GM19328 (cell line): Measurements from ENCODE around the gene RAD9A.
A peak's percentile ranks its signal among the peaks of the same experiment; 100 is the strongest.

ENCODE experiments used
- ATAC-seq: cut with Tn5 transposase; IDR thresholded peaks from one replicate; pipeline ENCODE4 v1.9.1; 2021; ENCODE audit warnings: mild to moderate bottlenecking, moderate library complexity; ENCODE audit not compliant: unreplicated experiment

Gene RAD9A

DNA sequence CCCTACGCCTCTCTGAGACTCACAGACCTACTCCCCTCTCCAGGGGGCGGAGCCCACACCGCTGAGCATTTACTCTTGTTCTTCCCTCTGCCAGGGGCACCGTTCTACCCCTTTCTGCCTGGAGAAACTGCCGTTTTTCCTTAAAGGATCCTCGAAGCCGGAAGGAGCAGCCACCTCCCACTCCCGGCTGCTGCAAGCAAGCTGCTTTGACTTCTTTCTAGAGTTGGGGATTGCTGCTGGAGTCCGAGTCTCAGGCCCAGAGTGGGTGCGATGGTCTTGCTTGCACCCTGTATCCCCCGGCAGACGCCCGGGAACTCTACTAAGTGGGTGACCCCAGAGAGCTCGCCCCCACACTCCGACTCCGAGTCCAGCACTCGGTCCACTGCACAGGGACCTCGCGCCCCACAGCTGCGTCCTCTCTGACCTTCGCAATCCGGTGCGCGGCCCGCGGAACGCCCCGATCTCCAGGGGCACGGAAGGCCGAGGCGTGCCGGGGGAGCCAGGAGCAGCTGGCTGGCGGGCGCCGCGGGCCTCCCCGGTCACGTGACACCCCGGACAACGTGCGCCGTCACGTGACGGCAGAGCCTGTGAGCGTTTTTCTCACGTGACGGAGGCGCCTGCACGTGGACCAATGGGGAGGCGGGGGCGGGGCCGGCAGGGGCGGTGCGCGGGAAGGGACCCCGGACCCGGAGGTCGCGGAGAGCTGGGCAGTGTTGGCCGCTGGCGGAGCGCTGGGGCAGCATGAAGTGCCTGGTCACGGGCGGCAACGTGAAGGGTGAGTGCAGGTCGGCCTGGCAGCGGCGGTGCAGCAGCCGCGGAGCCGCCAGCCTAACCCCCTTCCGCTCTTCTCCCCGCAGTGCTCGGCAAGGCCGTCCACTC, at the start of gene RAD9A:
Gene RAD9A (plus strand): TSS at position 683 of the 879 bp plus-strand sequence. CDS start 59 bp downstream, at position 742.
- no peak for ATAC-seq

DNA sequence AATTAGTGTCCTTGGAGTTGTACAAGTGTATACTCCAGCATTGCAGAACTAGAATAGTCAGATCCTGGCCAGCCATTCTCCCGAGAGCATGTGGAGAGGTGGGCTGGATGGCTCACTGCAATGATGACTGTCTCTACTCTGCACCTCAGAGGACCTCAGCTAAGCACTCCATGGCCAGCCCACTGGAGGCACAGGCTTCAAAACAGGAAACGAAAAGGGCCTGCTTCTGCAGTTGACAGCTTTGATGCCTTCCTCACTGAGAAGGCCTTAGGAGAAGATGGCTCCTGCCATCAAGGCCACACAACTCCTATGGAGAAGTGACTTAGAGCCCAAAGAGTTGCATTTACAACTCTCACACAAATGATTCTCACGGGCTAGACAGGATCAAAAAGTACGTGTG, 47.5 kb upstream of the RAD9A start:
- ATAC-seq: no peak

DNA sequence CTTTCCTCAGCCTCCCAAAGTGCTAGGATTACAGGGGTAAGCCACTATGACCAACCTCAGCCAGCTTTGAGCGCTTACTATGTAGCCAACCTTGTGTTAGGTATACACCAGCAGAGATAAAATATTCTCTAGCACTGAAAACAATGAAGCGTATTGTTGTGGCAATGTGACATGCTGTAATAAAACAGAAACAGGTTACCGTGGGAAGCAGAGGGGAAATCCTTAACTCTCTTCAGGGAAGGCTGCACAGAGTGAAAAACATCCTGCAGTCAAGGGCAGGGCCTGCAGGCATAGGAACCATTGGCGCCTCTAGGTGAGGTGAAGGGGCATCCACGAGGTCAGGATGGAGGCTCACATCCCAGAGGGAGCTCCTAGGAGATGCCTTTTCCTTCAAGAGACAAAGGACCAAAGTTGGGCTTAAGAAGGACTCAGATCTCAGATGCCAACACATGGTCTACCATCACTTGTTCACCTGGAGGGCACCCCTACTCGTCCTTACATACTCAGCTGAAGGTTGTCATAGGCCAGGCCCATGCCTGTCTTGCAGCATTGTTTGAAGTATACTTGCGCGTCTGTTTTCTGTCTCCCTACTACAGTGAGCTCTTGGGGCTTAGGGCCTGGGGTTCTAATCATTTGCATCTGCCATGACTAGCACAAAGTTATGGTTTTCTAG, 46.4 kb upstream of the RAD9A start:
- no peak for ATAC-seq

DNA sequence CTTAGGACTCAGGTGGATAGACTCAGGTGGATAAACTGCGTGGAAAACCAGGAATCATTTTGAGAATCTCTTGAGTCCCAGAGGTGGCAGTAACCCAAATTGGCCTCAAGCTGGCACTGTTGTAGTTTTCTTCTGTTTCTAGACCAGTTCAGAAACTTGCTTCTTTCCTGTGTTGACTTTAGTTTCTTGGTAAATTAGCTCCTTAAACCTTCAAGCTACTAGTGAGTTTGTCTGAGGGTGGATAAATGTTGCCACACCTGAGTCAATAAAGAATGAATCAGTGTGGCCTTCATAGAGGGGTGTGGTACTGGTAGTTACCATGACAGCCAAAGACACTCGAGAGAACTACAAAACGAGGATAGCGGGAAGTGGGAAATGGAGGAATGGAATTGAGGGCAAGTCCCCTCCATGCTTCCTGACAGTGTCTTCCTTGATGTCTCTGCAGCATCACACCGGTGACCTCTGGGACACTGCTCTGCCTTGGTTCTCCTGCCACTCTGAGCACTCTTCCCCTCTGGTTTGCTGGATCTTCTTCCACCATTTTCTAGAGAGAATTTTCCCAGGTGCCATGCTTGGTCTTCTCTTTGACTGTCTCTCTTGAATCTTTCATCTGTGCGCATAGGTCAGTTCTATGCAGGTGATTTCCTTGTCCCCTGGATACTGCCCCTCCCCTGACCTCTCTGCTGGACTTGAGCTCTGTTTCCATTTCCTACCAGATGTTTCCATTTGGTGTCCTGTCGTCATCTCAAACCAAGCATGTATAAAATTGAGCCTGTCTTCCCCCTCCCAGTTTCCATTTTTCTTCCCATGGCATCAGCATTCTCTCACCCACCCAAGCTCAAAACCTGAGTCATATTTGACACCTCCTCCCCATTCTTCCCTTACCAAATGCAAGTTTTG, 45.6 kb upstream of the RAD9A start:
- no peak for ATAC-seq

DNA sequence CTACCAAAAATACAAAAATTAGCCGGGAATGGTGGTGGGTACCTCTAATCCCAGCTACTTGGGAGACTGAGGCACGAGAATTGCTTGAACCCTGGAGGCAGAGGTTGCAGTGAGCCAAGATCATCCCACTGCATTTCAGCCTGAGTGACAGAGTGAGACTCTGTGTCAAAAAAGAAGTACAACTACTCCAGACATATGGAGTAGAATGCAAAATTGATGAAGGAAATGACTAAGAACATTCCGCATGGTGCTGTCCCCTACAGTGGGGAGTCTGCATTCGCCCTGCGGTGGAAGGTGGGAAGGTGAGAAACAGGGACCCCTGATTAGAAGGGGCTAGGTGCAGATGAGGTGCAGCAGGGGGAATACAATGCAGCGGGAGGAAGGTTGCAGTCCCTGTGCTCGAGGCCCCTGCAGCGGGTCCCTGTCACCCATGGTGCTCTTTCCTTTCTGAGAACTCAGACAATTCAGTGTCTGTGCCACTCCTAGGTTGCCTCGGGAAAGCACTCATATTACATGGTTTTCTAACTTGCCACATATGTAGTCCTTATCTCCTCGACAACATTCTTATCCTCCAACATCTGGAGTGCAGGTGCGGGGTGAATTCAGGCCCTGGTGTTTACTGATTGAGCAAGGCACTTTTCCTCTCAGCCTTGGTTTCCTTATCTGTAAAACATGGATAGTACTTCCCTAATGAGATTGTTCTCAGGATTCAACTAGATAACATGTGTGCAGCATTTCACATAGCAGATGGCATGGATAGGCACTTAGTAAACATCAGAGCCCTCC, 43.6 kb upstream of the RAD9A start:
- no peak for ATAC-seq

DNA sequence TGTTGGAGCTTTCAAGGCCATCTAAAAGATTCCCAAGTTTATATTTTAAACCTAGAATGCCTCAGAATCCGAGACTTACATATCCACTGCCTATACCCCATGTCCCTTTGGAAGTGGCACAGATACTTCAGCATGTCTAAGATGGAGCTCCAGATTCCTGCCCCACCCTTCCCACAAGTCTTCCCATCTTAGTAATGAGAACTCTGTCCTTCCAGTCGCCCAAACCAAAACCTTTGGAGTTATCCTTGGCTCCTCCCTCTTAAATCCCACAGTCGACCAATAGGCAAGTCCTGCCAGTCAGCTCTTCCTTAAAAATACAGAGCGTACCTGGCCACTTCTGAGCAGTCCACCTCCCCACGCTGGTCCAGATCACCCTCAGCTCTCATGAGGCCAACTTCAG, 42.8 kb upstream of the RAD9A start:
- ATAC-seq: no peak

DNA sequence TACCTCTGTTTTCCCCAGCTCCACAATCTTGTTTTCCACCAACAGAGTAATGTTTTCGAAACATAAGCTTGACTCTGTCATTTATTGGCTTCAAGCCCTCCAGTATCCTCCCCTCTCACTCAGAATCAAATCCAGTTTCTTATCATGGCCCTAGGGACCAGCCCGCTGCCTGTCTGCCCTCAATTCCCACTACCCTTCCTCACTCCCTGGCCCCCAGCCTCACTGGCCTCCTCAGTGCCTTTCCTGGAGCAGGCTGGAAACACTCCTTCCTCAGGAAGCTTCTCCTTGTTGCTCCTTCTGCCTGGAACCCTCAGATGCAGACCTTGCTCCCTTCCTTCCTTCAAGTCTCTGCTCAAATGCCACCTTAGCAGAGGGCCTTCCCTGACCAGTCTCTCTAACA, 42.3 kb upstream of the RAD9A start:
- no peak for ATAC-seq

DNA sequence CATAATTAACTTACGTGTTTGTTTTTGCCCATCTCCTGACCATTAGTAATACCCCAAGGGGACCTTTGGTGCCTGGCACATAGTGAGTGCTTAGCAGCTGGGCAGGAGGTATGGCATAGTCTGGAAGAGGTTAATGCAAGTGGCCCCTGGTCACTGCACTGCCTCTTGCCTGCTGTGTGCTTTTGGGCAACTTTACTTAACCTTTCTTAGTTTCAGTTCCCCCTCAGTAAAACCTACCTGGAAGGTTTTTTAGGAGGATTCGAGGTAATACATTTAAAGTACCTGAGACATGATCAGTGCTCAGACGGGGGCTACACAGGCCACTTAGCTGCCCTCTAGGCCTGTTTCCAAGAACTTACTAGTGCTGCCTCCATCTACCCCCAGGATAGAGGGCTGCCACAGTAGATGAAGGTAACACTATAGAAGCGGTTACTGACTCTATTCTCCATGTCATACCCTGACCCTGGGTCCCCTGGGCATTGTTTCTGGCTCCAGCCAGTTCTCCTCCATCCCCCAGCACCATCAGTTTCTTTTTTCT, 41.8 kb upstream of the RAD9A start:
- ATAC-seq: no peak

DNA sequence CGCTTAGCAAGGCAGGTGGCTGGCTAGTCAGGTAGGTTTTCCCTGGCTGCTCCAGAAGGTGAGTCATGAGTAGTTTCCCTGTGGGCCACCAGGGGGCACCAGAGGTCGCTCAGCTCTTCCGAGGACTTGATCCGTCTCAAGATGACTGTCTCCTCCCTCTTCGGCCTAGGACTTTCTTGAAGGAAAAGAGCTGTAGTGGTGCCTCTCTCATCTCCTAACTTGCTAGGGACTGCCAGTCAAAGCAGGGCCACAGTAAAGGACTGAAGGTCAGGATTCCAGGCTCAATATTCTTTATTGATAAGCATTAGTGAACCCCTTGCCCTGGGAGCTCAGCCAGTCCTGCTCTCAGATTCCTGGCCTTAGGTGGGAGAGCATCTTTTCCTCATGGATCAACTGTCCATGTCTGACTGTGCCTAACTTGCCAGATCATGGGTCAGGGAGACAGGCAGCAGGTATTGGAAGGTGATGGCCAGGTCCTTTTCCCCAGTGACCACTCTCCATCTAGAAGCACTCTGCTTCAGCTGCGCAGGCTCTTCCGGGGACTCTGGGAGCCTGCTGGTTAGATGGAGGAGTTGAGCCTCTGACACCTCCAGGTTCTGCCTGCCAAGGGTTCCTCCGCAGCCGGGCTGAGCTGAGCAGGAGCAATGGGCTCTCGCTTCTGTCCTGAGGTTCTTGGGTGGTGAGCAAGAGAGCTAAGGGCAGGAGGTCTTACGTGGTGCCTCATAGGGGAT, 40.3 kb upstream of the RAD9A start:
- no peak for ATAC-seq

DNA sequence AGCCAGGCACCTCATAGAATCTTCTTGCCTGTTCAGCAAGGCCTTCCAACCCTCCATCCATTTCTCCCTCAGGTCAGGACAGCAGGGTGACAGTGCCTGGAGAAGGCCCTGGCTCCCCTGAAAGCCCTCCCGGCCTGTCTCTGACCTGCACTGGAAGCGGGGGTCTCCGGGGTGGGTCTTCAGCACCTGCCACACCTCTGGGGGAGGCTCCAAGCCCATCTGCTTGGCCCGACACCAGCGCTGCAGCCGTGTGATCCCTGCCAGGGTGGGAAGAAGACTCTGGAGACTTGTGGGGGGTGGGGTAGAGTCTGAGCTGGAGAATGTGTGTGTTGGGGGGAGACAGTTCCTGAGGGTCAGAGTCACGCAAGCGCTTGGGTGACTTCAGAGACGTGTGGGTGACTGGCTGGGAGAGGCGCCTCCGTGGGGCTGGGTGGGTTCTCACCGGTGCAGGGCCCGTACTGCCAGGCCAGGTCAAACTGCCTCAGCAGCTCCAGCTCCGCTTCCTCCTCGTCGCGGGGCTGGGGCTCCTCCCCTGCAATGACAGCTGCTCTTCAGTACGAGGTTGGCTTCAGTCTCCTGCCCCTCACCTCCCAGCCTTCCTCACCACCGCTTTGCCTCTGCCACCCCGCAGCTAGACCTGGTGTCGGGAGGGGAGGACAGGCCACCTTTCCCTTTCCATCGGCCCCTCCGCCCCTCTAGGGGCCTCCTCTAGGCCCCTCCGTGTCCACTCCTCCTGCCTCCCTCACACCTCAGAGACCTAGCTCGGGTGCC, 39.1 kb upstream of the RAD9A start:
- peak; percentile 5 for ATAC-seq

DNA sequence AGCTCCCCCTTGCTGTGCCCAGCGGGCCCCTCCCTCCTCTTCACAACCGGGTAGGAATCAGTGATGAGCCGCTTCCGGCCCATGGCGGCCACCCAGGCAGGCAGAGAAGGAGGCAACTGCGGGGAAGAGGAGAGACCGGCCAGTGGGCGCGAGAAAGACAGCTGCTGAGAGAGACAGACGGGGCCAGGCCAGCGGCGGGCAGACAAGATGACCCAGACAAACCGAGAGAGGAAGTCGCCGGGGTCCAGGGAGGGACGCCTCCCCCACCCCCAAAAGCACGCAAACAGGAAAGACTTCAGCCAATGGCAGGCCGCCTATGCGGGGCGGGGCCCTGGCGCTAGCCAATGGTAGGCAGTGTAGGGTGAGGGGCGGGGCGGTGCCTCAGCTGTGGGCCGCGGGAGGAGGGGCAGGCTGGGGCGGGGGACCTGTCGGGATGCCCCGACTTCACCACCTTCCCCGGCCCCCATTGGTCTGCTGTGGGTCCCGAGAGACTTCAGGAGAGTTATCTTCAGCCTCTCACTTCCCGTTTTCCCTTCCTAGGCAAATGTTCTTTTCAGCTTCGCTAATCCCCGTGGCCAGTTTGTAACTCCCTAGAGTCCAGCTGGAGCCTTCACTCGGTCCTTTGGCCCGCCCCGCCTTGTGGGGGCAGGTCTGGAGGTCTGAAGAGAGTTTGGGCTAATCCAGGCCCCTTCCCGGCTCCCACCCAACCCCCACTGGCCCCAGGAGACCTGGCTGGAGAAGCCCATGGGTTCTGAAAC, 38.3 kb upstream of the RAD9A start, which contains the start of gene POLD4:
Gene POLD4 (minus strand): TSS at position 230 of the 758 bp plus-strand sequence. CDS start 147 bp downstream, at position 83.
- ATAC-seq: peak; percentile 72

DNA sequence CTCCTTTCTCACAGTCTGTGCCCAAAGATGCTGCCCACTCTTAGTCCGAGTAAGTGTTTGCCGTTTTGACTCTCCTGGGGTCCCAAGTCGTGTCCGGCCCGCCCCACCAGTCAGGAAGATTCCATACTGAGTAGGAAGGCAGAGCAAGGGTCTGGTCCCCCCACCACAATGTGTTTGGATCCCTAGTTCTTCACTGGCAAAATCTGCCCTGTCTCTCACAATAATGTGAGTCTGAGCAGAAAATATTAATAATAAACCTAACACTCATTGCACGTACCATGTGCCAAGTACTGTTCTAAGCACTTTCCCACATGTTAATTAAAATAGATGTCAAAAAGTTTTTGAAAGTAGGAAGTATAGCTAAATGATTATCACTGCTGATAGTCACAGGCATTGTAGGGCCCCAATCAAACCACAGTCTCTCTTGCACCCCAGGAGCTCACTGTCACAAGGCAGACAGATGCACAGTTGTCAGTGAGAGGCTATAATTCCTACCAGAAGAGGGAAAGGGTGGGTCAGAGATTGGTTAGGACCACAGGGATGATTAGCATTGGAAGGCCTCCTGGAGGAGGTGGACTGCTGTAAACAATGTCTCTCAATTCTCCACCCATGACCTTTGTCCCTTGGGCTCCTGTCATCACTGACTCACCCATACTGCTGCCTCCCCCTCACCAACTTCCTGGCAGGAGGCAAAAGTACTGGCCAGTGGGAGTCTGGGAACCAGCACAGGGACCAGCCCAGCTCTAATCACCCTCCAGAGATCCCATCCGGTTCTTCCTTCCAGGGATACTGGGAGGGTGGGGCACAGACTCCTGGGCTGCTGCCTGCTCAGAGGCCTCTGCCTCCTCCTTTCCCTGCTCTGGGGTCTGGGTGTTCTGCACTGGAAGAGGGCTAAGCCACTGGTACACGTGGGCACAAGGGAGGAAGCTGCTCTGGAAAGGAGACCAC, 37.4 kb upstream of the RAD9A start:
- no peak for ATAC-seq

DNA sequence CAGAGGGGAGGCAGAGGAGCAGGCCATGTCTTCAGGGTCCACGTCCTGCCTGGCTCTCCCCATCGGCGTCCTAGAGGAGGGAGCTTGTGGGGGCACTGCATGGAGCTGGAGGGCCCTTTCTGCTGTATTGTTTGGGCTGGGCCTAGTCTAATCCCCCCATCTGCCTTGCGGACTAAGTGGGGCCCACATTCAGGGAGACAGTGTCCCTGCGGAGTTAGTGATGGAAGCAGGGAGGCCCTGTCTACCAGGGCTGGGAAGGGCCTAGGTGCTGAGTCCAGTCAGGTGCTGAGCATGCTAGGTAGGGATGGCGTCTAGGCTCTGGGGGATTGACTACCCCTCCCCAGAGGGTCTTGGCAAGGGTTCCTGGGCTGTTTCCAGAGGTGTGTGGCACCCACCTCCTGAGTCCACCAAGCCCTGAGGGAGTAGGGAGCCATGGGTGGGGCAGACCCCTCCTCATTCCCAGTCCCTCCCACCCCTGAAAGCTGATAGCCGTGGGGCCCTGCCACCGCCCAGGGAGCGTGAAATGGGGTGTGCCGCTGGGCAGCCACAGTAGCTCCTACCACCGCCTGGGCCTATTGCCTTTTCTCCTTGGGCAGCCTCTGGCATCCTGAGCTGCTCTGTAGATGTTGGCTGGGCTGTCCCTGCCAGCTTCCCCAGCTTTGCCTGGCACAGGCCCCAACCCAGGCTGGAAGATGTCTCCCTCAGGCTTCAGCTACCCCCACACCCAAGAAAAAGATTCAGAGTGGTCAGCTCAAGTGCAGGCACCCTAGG, 36.6 kb upstream of the RAD9A start:
- ATAC-seq: no peak

DNA sequence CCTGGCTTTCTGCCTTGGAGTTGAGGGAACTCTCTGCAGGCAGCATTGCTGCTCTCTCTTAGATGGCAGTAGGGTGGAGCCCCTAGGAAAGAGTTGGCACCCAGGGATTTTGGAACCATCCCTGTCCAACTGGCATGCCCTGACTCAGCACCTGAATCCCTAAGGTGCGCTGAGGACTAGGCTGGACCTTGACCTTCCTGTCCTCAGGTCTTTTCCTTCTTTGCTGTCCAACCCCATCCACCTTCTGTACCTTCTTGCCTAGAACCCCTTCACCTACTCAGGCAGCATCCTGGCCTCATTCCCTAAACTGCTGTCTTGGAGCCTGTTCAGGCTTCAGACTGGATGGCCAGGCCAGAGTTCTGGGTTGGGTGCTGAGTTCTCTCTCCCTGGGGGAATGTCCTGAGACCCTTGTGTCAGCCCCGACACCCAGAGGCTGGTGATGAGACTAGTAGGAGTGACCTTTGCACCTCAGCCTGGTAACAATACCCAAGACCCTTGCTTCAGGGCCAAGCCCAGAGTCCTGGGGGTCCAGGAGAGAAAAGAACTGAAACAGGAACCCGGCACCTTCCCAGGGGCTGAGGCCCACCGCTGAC, 35.9 kb upstream of the RAD9A start:
- no peak for ATAC-seq

DNA sequence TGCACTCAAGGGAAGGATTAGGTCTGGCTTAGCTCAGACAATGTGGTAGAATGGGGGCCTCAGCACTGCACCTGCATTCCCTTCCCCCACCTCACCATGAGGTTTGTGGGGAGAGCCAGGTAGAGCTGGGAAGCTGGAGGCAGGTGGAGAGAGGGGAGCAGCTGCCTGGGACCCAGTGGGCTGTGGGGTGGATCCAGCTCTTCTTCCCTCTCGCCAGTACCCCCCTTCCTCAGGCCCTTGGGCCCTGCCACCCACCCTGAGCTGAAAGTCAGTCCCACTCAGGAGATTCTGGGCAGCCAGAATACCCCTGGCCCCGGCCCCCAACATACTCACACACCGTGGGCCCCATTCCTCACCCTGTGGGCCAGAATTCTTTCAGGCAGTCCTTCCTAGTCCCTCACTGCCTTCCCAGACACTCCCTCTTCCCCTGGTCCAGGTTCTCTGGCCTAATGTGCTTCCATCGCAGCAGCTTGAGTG, 35.4 kb upstream of the RAD9A start:
- no peak for ATAC-seq
